HG03521 (cell line): Measurements from ENCODE around the gene ITPK1.

Experiments used
- ATAC-seq: cut with Tn5 transposase; IDR thresholded peaks from one replicate; pipeline ENCODE4 v1.9.1; 2021; ENCODE audit warnings: mild to moderate bottlenecking, moderate library complexity; ENCODE audit not compliant: unreplicated experiment

ITPK1 gene

GRCh38 chr14:93045965-93046704 is 69.6 kb downstream of the ITPK1 start:
- no peak for ATAC-seq

- ATAC-seq: no peak
Observed at GRCh38 chr14:93045211-93045674, 70.5 kb downstream of the ITPK1 start.

- peak; percentile 60 for ATAC-seq
Observed at GRCh38 chr14:93044556-93044955, 71.2 kb downstream of the ITPK1 start.

GRCh38 chr14:93044121-93044520 is 71.6 kb downstream of the ITPK1 start:
- no peak for ATAC-seq

GRCh38 chr14:93042968-93043940 is 72.5 kb downstream of the ITPK1 start:
- ATAC-seq: no peak

- ATAC-seq: no peak
Observed at GRCh38 chr14:93041830-93042229, 73.9 kb downstream of the ITPK1 start.

- ATAC-seq: no peak
Observed at GRCh38 chr14:93040982-93041381, 74.7 kb downstream of the ITPK1 start.

- no peak for ATAC-seq
Observed at GRCh38 chr14:93040443-93040842, 75.3 kb downstream of the ITPK1 start.

GRCh38 chr14:93039649-93040315 is 75.9 kb downstream of the ITPK1 start:
- ATAC-seq: no peak

- no peak for ATAC-seq
Observed at GRCh38 chr14:93037351-93037750, 78.4 kb downstream of the ITPK1 start.

- no peak for ATAC-seq
Observed at GRCh38 chr14:93036652-93037345, 78.9 kb downstream of the ITPK1 start.

GRCh38 chr14:93035917-93036651 is 79.6 kb downstream of the ITPK1 start:
- ATAC-seq: no peak

- ATAC-seq: no peak
Observed at GRCh38 chr14:93035585-93035916, 80.2 kb downstream of the ITPK1 start.

GRCh38 chr14:93034671-93034994 is 81.1 kb downstream of the ITPK1 start:
- no peak for ATAC-seq

GRCh38 chr14:93033983-93034670 is 81.6 kb downstream of the ITPK1 start:
- ATAC-seq: peak; percentile 53

GRCh38 chr14:93033084-93033982 is 82.4 kb downstream of the ITPK1 start:
- ATAC-seq: no peak

- no peak for ATAC-seq
Observed at GRCh38 chr14:93032421-93032936, 83.2 kb downstream of the ITPK1 start.

GRCh38 chr14:93031505-93032315 is 84.0 kb downstream of the ITPK1 start:
- ATAC-seq: no peak
